Tibial nerve (tissue), 4 donors: Measurements from ENCODE around the gene SDK1. TPM values are rescaled to one million over a fixed set of nuclear protein-coding genes. Genes with fewer than 3 reads are reported as not detected.

Experiments
- DNase-seq, 2 donors: peaks; one replicate each; pipeline ENCODE4 v3.0.0-alpha.2; 2019; ENCODE audit warnings: low spot score in 2 of 2
- H3K27ac ChIP-seq, 4 donors: fragments of 200-600 bp; sonication (generic) in 3 of 4; one replicate each; pipeline ENCODE4 v1.5.1; 2017 to 2019; ENCODE audit warnings: mild to moderate bottlenecking in 1 of 4
- H3K27me3 ChIP-seq, 2 donors: fragments of 200-600 bp; sonication (generic) in 1 of 2; one replicate each; pipeline versions ENCODE4 v1.5.1 to v1.6.0; 2017 to 2019
- H3K36me3 ChIP-seq, 3 donors: fragments of 200-600 bp; sonication (generic); one replicate each; pipeline ENCODE4 v1.5.1; 2018 to 2019
- H3K4me1 ChIP-seq, 4 donors: fragments of 200-600 bp; sonication (generic) in 3 of 4; one replicate each; pipeline ENCODE4 v1.5.1; 2017 to 2019
- H3K4me3 ChIP-seq, 4 donors: fragments of 200-600 bp; sonication (generic) in 3 of 4; one replicate each; pipeline ENCODE4 v1.5.1; 2017 to 2019; ENCODE audit warnings: mild to moderate bottlenecking in 1 of 4, moderate library complexity in 1 of 4
- H3K9me3 ChIP-seq, 4 donors: fragments of 200-600 bp; sonication (generic) in 3 of 4; one replicate each; pipeline ENCODE4 v1.5.1; 2017 to 2019
- EP300 ChIP-seq, 2 donors: sonication (generic); formaldehyde crosslinking; IDR thresholded peaks; one replicate each; pipeline ENCODE4 v1.6.1; 2017; ENCODE audit warnings: antibody characterized with exemption in 2 of 2, mild to moderate bottlenecking in 1 of 2
- POLR2A ChIP-seq, 2 donors: fragments of 450-650 bp; IDR thresholded peaks; one replicate each; pipeline ENCODE4 v1.6.1; 2017; ENCODE audit warnings: antibody characterized with exemption in 2 of 2, mild to moderate bottlenecking in 2 of 2, moderate library complexity in 2 of 2
- WGBS, 2 donors: methylation state at CpG; one replicate each; pipeline ENCODE4 v1.1.5; 2018; 5-methylcytosine and 5-hydroxymethylcytosine counted together
- total RNA-seq, 4 donors: library from RNA; depleted of rRNA; stranded (reverse); fragments of >200 nt; gene quantifications; one replicate each; pipeline ENCODE4 v1.1.0, GENCODE V29; 2016
- TF ChIP-seq, protein P1 (sequence below), 5 experiments: fragments of 200-600 bp in 3 of 5; fragments of 450-650 bp in 2 of 5; sonication (generic) in 3 of 5; IDR thresholded peaks; one replicate each; pipeline ENCODE4 v1.5.1; 2016 to 2019; ENCODE audit warnings: antibody characterized with exemption in 5 of 5, mild to moderate bottlenecking in 3 of 5, moderate library complexity in 2 of 5

Gene SDK1
- total RNA-seq, 4 donors from 2014 or later: 8.2 to 16.2 (median 12.9) TPM

DNA sequence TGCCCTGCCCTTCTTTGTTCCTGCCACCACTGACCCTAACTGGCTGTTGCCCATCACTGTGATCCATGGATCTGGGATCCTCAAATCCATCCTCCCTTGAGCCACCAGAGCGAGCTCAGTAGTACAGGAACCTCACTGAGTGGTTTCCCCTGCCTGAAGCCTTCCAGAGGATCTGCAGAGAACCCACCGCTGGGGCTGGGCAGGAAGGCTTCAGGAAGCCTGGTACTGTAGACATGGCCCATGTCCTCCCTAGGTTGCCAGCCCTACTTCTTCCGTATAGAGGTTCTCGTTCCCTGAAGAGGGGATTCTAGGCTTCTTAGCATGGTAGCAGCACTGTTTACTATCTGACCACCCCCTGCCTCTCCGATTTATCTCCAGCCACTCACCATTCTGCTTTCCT is 693.7 kb downstream of the SDK1 start:
- WGBS, 2 donors: 92 to 95% methylated on average over 5 of the region's 5 CpGs

DNA sequence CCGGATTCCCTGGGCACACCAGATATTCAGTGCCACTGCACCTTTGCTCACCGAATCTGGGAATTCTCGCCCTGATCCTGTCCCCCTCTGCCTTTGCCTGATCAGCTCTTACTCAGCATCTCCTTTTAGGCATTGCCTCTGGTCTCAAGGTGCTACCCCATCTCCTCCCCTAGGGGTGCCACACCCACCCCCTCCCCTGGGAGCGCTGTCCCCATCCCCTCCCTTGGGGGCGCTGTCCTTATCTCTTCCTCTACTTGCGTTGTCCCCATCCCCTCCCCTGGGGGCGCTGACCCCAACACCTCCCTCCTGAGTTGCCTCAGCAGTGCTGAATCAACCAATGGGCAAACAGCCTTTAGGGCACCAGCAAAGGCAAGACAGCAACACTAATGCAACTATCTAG is 694.1 kb downstream of the SDK1 start:
- Histone ChIP-seq H3K4me3 (no peak overlapping the region), H3K27me3 (no peaks in the 10 kb centered on the region), H3K36me3 (peaks cover 0 to 12% (median 0%) of the 10 kb centered on the region in 3 donors), H3K27ac (no peak overlapping the region), H3K4me1 (no peaks in the 10 kb centered on the region), H3K9me3 (no peaks in the 10 kb centered on the region)
- 74 to 75% methylated on average over 7 of the region's 7 CpGs for WGBS, 2 donors
- no peak for DNase-seq
- no peak for TF ChIP-seq POLR2A (IDR thresholded peaks at IDR 0.05)
- TF ChIP-seq, protein P1, sequence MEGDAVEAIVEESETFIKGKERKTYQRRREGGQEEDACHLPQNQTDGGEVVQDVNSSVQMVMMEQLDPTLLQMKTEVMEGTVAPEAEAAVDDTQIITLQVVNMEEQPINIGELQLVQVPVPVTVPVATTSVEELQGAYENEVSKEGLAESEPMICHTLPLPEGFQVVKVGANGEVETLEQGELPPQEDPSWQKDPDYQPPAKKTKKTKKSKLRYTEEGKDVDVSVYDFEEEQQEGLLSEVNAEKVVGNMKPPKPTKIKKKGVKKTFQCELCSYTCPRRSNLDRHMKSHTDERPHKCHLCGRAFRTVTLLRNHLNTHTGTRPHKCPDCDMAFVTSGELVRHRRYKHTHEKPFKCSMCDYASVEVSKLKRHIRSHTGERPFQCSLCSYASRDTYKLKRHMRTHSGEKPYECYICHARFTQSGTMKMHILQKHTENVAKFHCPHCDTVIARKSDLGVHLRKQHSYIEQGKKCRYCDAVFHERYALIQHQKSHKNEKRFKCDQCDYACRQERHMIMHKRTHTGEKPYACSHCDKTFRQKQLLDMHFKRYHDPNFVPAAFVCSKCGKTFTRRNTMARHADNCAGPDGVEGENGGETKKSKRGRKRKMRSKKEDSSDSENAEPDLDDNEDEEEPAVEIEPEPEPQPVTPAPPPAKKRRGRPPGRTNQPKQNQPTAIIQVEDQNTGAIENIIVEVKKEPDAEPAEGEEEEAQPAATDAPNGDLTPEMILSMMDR (IDR thresholded peaks at IDR 0.05): no peak
- no peak for TF ChIP-seq EP300 (IDR thresholded peaks at IDR 0.05)

More for the DNA sequence above, 693.7 kb downstream of the SDK1 start:
- TF ChIP-seq EP300 (IDR thresholded peaks at IDR 0.05): no peak
- DNase-seq: no peak
- H3K27ac ChIP-seq: no peak overlapping the region
- no peak overlapping the region for H3K4me3 ChIP-seq
- no peaks in the 10 kb centered on the region for H3K4me1 ChIP-seq
- no peaks in the 10 kb centered on the region for H3K9me3 ChIP-seq
- H3K36me3 ChIP-seq: peaks cover 0 to 17% (median 0%) of the 10 kb centered on the region in 3 donors
- no peaks in the 10 kb centered on the region for H3K27me3 ChIP-seq

DNA sequence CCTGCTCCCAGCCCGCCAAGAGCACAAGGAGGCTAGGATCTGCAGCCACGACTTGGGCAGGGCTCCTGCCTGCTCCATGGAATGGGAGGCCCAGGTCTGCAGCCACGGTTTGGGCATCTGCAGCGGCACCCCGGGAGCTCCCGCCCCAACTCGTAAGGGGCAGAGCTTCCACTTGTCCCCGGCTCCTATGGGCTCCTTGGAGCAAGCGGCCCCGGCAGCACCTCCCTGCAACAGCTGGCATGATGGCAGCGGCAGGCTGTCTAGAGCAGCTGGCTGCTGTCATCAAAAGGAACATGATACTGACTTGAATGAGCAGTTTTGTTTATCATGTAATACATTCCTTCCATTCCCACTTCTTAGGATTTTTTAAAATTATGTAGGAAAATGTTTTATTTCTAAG is 697.0 kb downstream of the SDK1 start:
- no peaks in the 10 kb centered on the region for H3K36me3 ChIP-seq
- H3K9me3 ChIP-seq: no peaks in the 10 kb centered on the region
- no peaks in the 10 kb centered on the region for H3K4me1 ChIP-seq
- H3K27me3 ChIP-seq: no peaks in the 10 kb centered on the region
- TF ChIP-seq, protein P1 (IDR thresholded peaks at IDR 0.05): no peak
- TF ChIP-seq EP300 (IDR thresholded peaks at IDR 0.05): no peak
- no peak for TF ChIP-seq POLR2A (IDR thresholded peaks at IDR 0.05)
- H3K27ac ChIP-seq: no peak overlapping the region
- no peak for DNase-seq
- no peak overlapping the region for H3K4me3 ChIP-seq
- 92 to 94% methylated on average over 11 of the region's 11 CpGs for WGBS, 2 donors

DNA sequence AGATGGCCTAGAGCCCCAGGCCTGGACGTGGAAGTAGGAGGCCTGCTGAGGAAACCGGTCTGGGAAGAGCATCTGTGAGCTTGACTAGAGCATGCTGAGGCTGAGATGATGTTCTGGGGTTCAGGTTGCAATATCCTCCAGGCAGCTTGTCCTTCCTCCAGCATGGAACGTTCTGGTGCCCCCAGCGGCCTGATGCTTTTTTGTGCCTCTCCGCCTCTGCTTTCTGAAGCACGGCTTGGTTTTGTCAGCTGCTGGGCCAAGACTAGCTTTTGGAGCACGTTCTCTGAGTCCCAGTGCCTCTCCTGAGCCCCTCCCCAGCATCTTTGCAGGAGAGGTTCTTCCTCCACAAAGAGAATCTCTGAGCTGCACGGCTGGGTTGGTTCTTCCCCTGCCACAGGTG is 699.1 kb downstream of the SDK1 start:
- TF ChIP-seq, protein P1 (IDR thresholded peaks at IDR 0.05): no peak
- TF ChIP-seq POLR2A (IDR thresholded peaks at IDR 0.05): no peak
- no peak for TF ChIP-seq EP300 (IDR thresholded peaks at IDR 0.05)
- 72 to 82% methylated on average over 8 of the region's 8 CpGs for WGBS, 2 donors
- no peak overlapping the region for H3K4me3 ChIP-seq
- H3K4me1 ChIP-seq: no peaks in the 10 kb centered on the region
- H3K27ac ChIP-seq: no peak overlapping the region
- H3K36me3 ChIP-seq: no peaks in the 10 kb centered on the region
- DNase-seq: no peak
- no peaks in the 10 kb centered on the region for H3K27me3 ChIP-seq
- no peaks in the 10 kb centered on the region for H3K9me3 ChIP-seq

DNA sequence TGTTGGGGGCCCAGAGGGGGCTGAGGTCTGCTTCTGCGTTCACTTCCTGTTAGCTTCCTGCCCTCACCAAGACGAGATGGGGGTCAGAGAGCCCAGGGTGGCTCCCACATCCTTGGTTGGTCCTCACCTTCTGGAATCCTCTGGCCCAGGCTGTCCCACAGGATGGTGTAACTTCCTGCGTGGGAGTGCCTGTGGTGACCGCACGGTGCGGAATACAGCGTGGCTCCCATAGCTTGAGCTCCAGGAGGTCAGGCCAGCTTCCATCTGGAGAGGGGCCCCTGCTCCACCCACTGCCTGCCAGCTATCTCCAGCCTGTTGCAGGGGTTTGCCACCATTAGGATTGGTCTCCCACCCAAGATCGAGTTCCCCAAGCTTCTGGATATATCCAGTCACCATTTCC is 699.9 kb downstream of the SDK1 start:
- no peaks in the 10 kb centered on the region for H3K27me3 ChIP-seq
- H3K9me3 ChIP-seq: no peaks in the 10 kb centered on the region
- no peaks in the 10 kb centered on the region for H3K36me3 ChIP-seq
- no peak for DNase-seq
- WGBS, 2 donors: 90 to 91% methylated on average over 8 of the region's 8 CpGs
- no peak overlapping the region for H3K27ac ChIP-seq
- no peaks in the 10 kb centered on the region for H3K4me1 ChIP-seq
- TF ChIP-seq, protein P1 (IDR thresholded peaks at IDR 0.05): no peak
- TF ChIP-seq POLR2A (IDR thresholded peaks at IDR 0.05) (no peak), EP300 (IDR thresholded peaks at IDR 0.05) (no peak)
- no peak overlapping the region for H3K4me3 ChIP-seq

DNA sequence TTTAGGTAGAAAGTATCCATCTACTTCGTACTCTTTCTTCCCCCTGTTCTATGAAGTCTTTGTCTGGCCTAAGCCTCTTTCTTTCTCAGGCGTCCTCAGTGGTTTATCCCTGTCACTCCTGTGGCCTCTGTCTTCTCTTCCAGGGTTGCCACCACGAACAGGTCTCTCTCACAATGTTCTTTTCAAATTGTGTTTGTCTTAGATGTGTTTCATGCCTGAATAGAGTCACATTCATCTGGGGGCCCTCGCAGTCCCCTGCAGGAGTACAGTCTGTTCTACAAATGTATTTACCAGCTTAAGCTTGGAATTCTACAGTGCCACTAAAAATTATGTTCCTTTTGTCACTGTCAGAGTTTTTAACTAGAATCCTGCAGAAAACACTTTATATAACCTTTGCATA is 700.7 kb downstream of the SDK1 start:
- Histone ChIP-seq H3K27ac (no peak overlapping the region), H3K4me1 (no peaks in the 10 kb centered on the region), H3K27me3 (no peaks in the 10 kb centered on the region), H3K4me3 (no peak overlapping the region), H3K36me3 (no peaks in the 10 kb centered on the region), H3K9me3 (no peaks in the 10 kb centered on the region)
- TF ChIP-seq, protein P1 (IDR thresholded peaks at IDR 0.05): no peak
- TF ChIP-seq EP300 (IDR thresholded peaks at IDR 0.05) (no peak), POLR2A (IDR thresholded peaks at IDR 0.05) (no peak)
- 69 to 74% methylated on average over 4 of the region's 4 CpGs for WGBS, 2 donors
- no peak for DNase-seq
